Caco-2 (cell line): ENCODE data around the gene ARSD. TPM values are rescaled to one million over a fixed set of nuclear protein-coding genes. Genes with fewer than 3 reads are reported as not detected.

ENCODE experiments used
- BruUV-seq: library from RNA; stranded (reverse); fragments of 400-500 nt; replicated peaks from 2 replicates; lab custom pipeline; 2021; lab: Mats Ljungman, UMichigan
- CTCF ChIA-PET: fragments of 300-600 bp; sonication (Branson Sonifier 250); formaldehyde crosslinking; loops from one replicate; lab custom pipeline; 2022; ENCODE audit warnings: antibody characterized with exemption; lab: Charles Lee
- POLR2A ChIA-PET: fragments of 300-600 bp; sonication (Branson Sonifier 250); formaldehyde crosslinking; loops from one replicate; lab custom pipeline; 2022; ENCODE audit warnings: antibody characterized with exemption; lab: Charles Lee
- DNase-seq, 2 experiments: peaks; one replicate each; pipeline versions ENCODE4 v3.0.0 to v3.0.0-alpha.2; 2020 to 2022
- H3K27me3 ChIP-seq: replicated peaks from 2 replicates; pipeline ENCODE4 v1.6.0; 2011; ENCODE audit warnings: low read length; ENCODE audit not compliant: control insufficient read depth, insufficient read depth
- H3K36me3 ChIP-seq: 2 replicates; pipeline ENCODE4 v1.5.1; 2011; ENCODE audit warnings: low read length; ENCODE audit not compliant: control insufficient read depth, insufficient read depth
- H3K4me1 ChIP-seq: fragments of 250-450 bp; sonication (Bioruptor Pico); 2 replicates; pipeline ENCODE4 v1.5.1; 2020; ENCODE audit warnings: mild to moderate bottlenecking
- H3K4me3 ChIP-seq: 2 replicates; pipeline ENCODE4 v1.5.1; 2011; ENCODE audit warnings: low read depth, mild to moderate bottlenecking, control low read depth, low read length
- H3K9me3 ChIP-seq: fragments of 250-450 bp; sonication (Bioruptor Pico); 2 replicates; pipeline ENCODE4 v1.5.1; 2020; ENCODE audit warnings: mild to moderate bottlenecking, moderate library complexity
- H3K27ac Mint-ChIP-seq: one replicate; pipeline ENCODE4 v1.8.0; 2022; ENCODE audit warnings: mixed read lengths; ENCODE audit not compliant: unreplicated experiment
- H3K27me3 Mint-ChIP-seq: one replicate; pipeline ENCODE4 v1.8.0; 2022; ENCODE audit warnings: mixed read lengths; ENCODE audit not compliant: insufficient read depth, unreplicated experiment
- H3K36me3 Mint-ChIP-seq: one replicate; pipeline ENCODE4 v1.8.0; 2022; ENCODE audit warnings: mild to moderate bottlenecking, mixed read lengths; ENCODE audit not compliant: insufficient read depth, unreplicated experiment
- H3K4me1 Mint-ChIP-seq: one replicate; pipeline ENCODE4 v1.8.0; 2022; ENCODE audit warnings: low read depth, mixed read lengths; ENCODE audit not compliant: unreplicated experiment
- H3K4me3 Mint-ChIP-seq: one replicate; pipeline ENCODE4 v1.8.0; 2022; ENCODE audit warnings: mild to moderate bottlenecking, moderate library complexity, mixed read lengths; ENCODE audit not compliant: unreplicated experiment
- H3K9me3 Mint-ChIP-seq: one replicate; pipeline ENCODE4 v1.8.0; 2022; ENCODE audit warnings: mixed read lengths; ENCODE audit not compliant: unreplicated experiment
- CTCF ChIP-seq, 2 experiments: fragments of 200-600 bp in 1 of 2; IDR thresholded peaks; 1 replicate in 1 of 2; 2 replicates in 1 of 2; pipeline versions ENCODE4 v1.5.1 to v1.8.0; 2011 to 2022; ENCODE audit warnings: antibody characterized with exemption in 1 of 2, control low read depth in 1 of 2, inconsistent platforms in 1 of 2, low read depth in 1 of 2, low read length in 1 of 2, mild to moderate bottlenecking in 1 of 2, moderate library complexity in 1 of 2; ENCODE audit not compliant: insufficient read depth in 1 of 2, severe bottlenecking in 1 of 2, unreplicated experiment in 1 of 2
- intact Hi-C: fragments of 100-400 bp; cut with micrococcal nuclease; formaldehyde crosslinking; loops from one replicate; pipeline ENCODE4 v1.10.0; 2022; ENCODE audit not compliant: unreplicated experiment
- total RNA-seq: library from RNA; stranded (reverse); gene quantifications from 2 replicates; pipeline ENCODE4 v1.2.3, GENCODE V29; 2022

The ARSD gene
- total RNA-seq, 1 experiment from 2014 or later: 5.8 TPM

GRCh38 chrX:2902841-2903240, 26.3 kb downstream of the ARSD start:
- no TSS peak for BruUV-seq
- Histone ChIP-seq H3K4me1 (peaks cover 10% of the 10 kb centered on the region), H3K9me3 (no peaks in the 10 kb centered on the region), H3K36me3 (0 out of 2 replicates have a peak, but pooled peaks cover 3% of the 10 kb centered on the region), H3K27me3 (no peaks in the 10 kb centered on the region), H3K4me3 (no peak overlapping the region)
- Mint-ChIP-seq H3K27me3 (no peaks in the 10 kb centered on the region), H3K9me3 (peaks cover 17% of the 10 kb centered on the region), H3K36me3 (peaks cover 12% of the 10 kb centered on the region), H3K4me1 (peaks cover 2% of the 10 kb centered on the region), H3K4me3 (no peak overlapping the region), H3K27ac (no peak overlapping the region)
- no peak for DNase-seq
- intact Hi-C loops: no loop called here
- POLR2A ChIA-PET: no interaction called here
- CTCF ChIA-PET: no interaction called here
- TF ChIP-seq CTCF (IDR thresholded peaks at IDR 0.05; ENCODE audit: insufficient read depth in 1 of 2, low read depth in 1 of 2, low read length in 1 of 2, severe bottlenecking in 1 of 2, unreplicated experiment in 1 of 2): no peak

- H3K27ac Mint-ChIP-seq: no peak overlapping the region
- TF ChIP-seq CTCF (IDR thresholded peaks at IDR 0.05; ENCODE audit: insufficient read depth in 1 of 2, low read depth in 1 of 2, low read length in 1 of 2, severe bottlenecking in 1 of 2, unreplicated experiment in 1 of 2): no peak
- no peaks in the 10 kb centered on the region for H3K27me3 Mint-ChIP-seq
- Histone ChIP-seq H3K4me1 (peaks cover 18% of the 10 kb centered on the region), H3K27me3 (no peaks in the 10 kb centered on the region), H3K36me3 (0 out of 2 replicates have a peak, but pooled peaks cover 3% of the 10 kb centered on the region), H3K4me3 (no peak overlapping the region), H3K9me3 (no peaks in the 10 kb centered on the region)
- POLR2A ChIA-PET: no interaction called here
- no peaks in the 10 kb centered on the region for H3K4me1 Mint-ChIP-seq
- peaks cover 14% of the 10 kb centered on the region for H3K9me3 Mint-ChIP-seq
- no peak for DNase-seq
- no peak overlapping the region for H3K4me3 Mint-ChIP-seq
- BruUV-seq: no TSS peak
- intact Hi-C loops: no loop called here
- CTCF ChIA-PET: no interaction called here
- H3K36me3 Mint-ChIP-seq: peaks cover 20% of the 10 kb centered on the region
Observed at GRCh38 chrX:2901367-2902036, 27.6 kb downstream of the ARSD start.

GRCh38 chrX:2898846-2899512, 30.2 kb downstream of the ARSD start:
- BruUV-seq: no TSS peak
- POLR2A ChIA-PET: interaction anchor here (1.0 kb wide), 1 partner anchor 30 kb away, joined by 3 read pairs; the partner anchor contains the start of gene ARSD
- H3K4me3 Mint-ChIP-seq: peak overlapping the region; percentile 69

More at GRCh38 chrX:2898846-2899512, 30.2 kb downstream of the ARSD start:
- TF ChIP-seq CTCF (IDR thresholded peaks at IDR 0.05; ENCODE audit: insufficient read depth in 1 of 2, low read depth in 1 of 2, low read length in 1 of 2, severe bottlenecking in 1 of 2, unreplicated experiment in 1 of 2): no peak
- peak; percentile 59 to 76 for DNase-seq
- Mint-ChIP-seq H3K4me1 (peaks cover 10% of the 10 kb centered on the region), H3K36me3 (peaks cover 26% of the 10 kb centered on the region), H3K9me3 (peaks cover 14% of the 10 kb centered on the region), H3K27ac (peak overlapping the region; percentile 93), H3K27me3 (no peaks in the 10 kb centered on the region)
- Histone ChIP-seq H3K36me3 (0 out of 2 replicates have a peak, but pooled peaks cover 2% of the 10 kb centered on the region), H3K9me3 (no peaks in the 10 kb centered on the region), H3K27me3 (no peaks in the 10 kb centered on the region), H3K4me3 (peak overlapping the region; percentile 28), H3K4me1 (peaks cover 24% of the 10 kb centered on the region)
- CTCF ChIA-PET: no interaction called here
- intact Hi-C loops: loop anchor here (1.0 to 5.0 kb wide), 5 partner anchors 9 to 138 kb away; partner anchors contain the start of gene ARSD
